Body of pancreas (tissue), 4 donors: ENCODE data around the gene RNF227. TPM values are rescaled to one million over a fixed set of nuclear protein-coding genes. Genes with fewer than 3 reads are reported as not detected.

Experiments used
- ATAC-seq: fragments of 150-250 bp; one replicate; pipeline ENCODE4 v1.9.1; 2016
- DNase-seq, 4 donors: peaks; one replicate each; pipeline ENCODE4 v3.0.0-alpha.2; 2019
- H3K27ac ChIP-seq, 4 donors: fragments of 200-600 bp; sonication (generic); 1 replicate in 3 of 4; 2 replicates in 1 of 4; pipeline versions ENCODE4 v1.5.1 to v1.6.1; 2016 to 2019; ENCODE audit warnings: mild to moderate bottlenecking in 1 of 4, mixed read lengths in 1 of 4, moderate library complexity in 1 of 4
- H3K27me3 ChIP-seq, 2 donors: fragments of 200-600 bp; sonication (generic); one replicate each; pipeline ENCODE4 v1.6.0; 2016; ENCODE audit warnings: mild to moderate bottlenecking in 1 of 2
- H3K36me3 ChIP-seq, 2 donors: fragments of 200-600 bp; sonication (generic); replicated peaks in 1 of 2; 2 replicates each; pipeline ENCODE4 v1.5.1; 2016; ENCODE audit warnings: low read depth in 2 of 2; ENCODE audit not compliant: insufficient read depth in 1 of 2
- H3K4me1 ChIP-seq: fragments of 200-600 bp; sonication (generic); one replicate; pipeline ENCODE4 v1.6.0; 2016
- H3K4me3 ChIP-seq, 2 donors: fragments of 200-600 bp; sonication (generic); 1 replicate in 1 of 2; 2 replicates in 1 of 2; pipeline ENCODE4 v1.5.1; 2016 to 2019
- H3K9me3 ChIP-seq, 3 donors: fragments of 200-600 bp; sonication (generic); 1 replicate in 2 of 3; 2 replicates in 1 of 3; pipeline ENCODE4 v1.5.1; 2016
- CTCF ChIP-seq, 7 experiments: fragments of 450-650 bp in 4 of 7; fragments of 200-600 bp in 3 of 7; sonication (generic) in 3 of 7; IDR thresholded peaks; one replicate each; pipeline ENCODE4 v1.5.1; 2016 to 2019; ENCODE audit warnings: antibody characterized with exemption in 7 of 7
- POLR2A ChIP-seq, 3 donors: fragments of 450-650 bp; IDR thresholded peaks; one replicate each; pipeline ENCODE4 v1.6.1; 2016; ENCODE audit warnings: antibody characterized with exemption in 3 of 3, mild to moderate bottlenecking in 2 of 3
- WGBS, 2 donors: methylation state at CpG; one replicate each; pipeline ENCODE4 v1.1.5; 2017; 5-methylcytosine and 5-hydroxymethylcytosine counted together
- intact Hi-C: fragments of 100-400 bp; cut with DNase I; formaldehyde crosslinking; loops from one replicate; pipeline ENCODE4 v1.15.1; 2023
- total RNA-seq, 2 donors: library from RNA; depleted of rRNA; stranded (reverse); fragments of >200 nt; gene quantifications; one replicate each; pipeline ENCODE4 v1.1.0, GENCODE V29; 2016

Gene RNF227
- total RNA-seq, 2 donors from 2014 or later, result 2.9 to 3.0 TPM

GRCh38 chr17:7897090-7897489 is 19.0 kb downstream of the RNF227 start:
- no peak for ATAC-seq
- intact Hi-C loops, result loop anchor here (5.0 kb wide), 1 partner anchor 35 kb away; no protein-coding TSS in a partner anchor
- DNase-seq, result peak in 1 of 4 donors; percentile 9

GRCh38 chr17:7894866-7895265 is 21.2 kb downstream of the RNF227 start:
- Histone ChIP-seq H3K4me3 (no peak overlapping the region), H3K9me3 (no peaks in the 10 kb centered on the region), H3K27ac (no peak overlapping the region), H3K36me3 (peaks cover 0 to 34% of the 10 kb centered on the region in 2 donors), H3K4me1 (peaks cover 4% of the 10 kb centered on the region), H3K27me3 (no peaks in the 10 kb centered on the region)
- ATAC-seq (no peak), DNase-seq (peak in 1 of 4 donors; percentile 6)
- 91 to 94% methylated on average over 8 of the region's 8 CpGs for WGBS, 2 donors
- TF ChIP-seq POLR2A (IDR thresholded peaks at IDR 0.05) (no peak), CTCF (IDR thresholded peaks at IDR 0.05) (no peak)
- intact Hi-C loops, result loop anchor here (5.0 kb wide), 1 partner anchor 33 kb away; no protein-coding TSS in a partner anchor

More at GRCh38 chr17:7897090-7897489, 19.0 kb downstream of the RNF227 start:
- no peak overlapping the region for H3K27ac ChIP-seq
- H3K36me3 ChIP-seq, result peaks cover 0 to 30% of the 10 kb centered on the region in 2 donors
- no peaks in the 10 kb centered on the region for H3K4me1 ChIP-seq
- TF ChIP-seq POLR2A (IDR thresholded peaks at IDR 0.05), result no peak
- TF ChIP-seq CTCF (IDR thresholded peaks at IDR 0.05), result no peak
- H3K27me3 ChIP-seq, result no peaks in the 10 kb centered on the region
- no peaks in the 10 kb centered on the region for H3K9me3 ChIP-seq
- WGBS, 2 donors, result 75 to 84% methylated on average over 13 of the region's 13 CpGs
- H3K4me3 ChIP-seq, result no peak overlapping the region

- Histone ChIP-seq H3K27me3 (no peaks in the 10 kb centered on the region), H3K36me3 (peaks cover 0 to 30% of the 10 kb centered on the region in 2 donors), H3K4me1 (peaks cover 11% of the 10 kb centered on the region), H3K4me3 (no peak overlapping the region), H3K9me3 (no peaks in the 10 kb centered on the region), H3K27ac (no peak overlapping the region)
- ATAC-seq (no peak), DNase-seq (peak in 1 of 4 donors; percentile 4)
- intact Hi-C loops, result no loop called here
- TF ChIP-seq POLR2A (IDR thresholded peaks at IDR 0.05) (no peak), CTCF (IDR thresholded peaks at IDR 0.05) (no peak)
- 88 to 90% methylated on average over 9 of the region's 9 CpGs for WGBS, 2 donors
Observed at GRCh38 chr17:7894226-7894625, 21.9 kb downstream of the RNF227 start.

GRCh38 chr17:7893187-7893880 is 22.8 kb downstream of the RNF227 start:
- DNase-seq (peak in 1 of 4 donors; percentile 4), ATAC-seq (no peak)
- no peak for TF ChIP-seq POLR2A (IDR thresholded peaks at IDR 0.05)
- no peak for TF ChIP-seq CTCF (IDR thresholded peaks at IDR 0.05)

More at GRCh38 chr17:7893187-7893880, 22.8 kb downstream of the RNF227 start:
- Histone ChIP-seq H3K27me3 (no peaks in the 10 kb centered on the region), H3K4me3 (no peak overlapping the region), H3K4me1 (peaks cover 20% of the 10 kb centered on the region), H3K27ac (no peak overlapping the region), H3K9me3 (no peaks in the 10 kb centered on the region), H3K36me3 (peaks cover 0 to 26% of the 10 kb centered on the region in 2 donors)
- intact Hi-C loops, result no loop called here
- 88 to 90% methylated on average over 7 to 15 of the region's 15 CpGs for WGBS, 2 donors
